IPS DF 6.9 (cell line): ENCODE measurements around the gene GPC2.
A peak's percentile ranks its signal among the peaks of the same experiment; 100 is the strongest.

Experiments
- DNase-seq: peaks from one replicate; pipeline ENCODE4 v3.0.0-alpha.2; 2013; ENCODE audit warnings: low read depth, low spot score
- H3K27ac ChIP-seq: one replicate; pipeline ENCODE4 v1.5.1; 2013; ENCODE audit warnings: low read length, control low read depth
- H3K27me3 ChIP-seq: 2 replicates; pipeline ENCODE4 v1.6.1; 2013; ENCODE audit warnings: mild to moderate bottlenecking, low read length; ENCODE audit not compliant: control insufficient read depth, insufficient read depth
- H3K36me3 ChIP-seq: 2 replicates; pipeline ENCODE4 v1.6.1; 2013; ENCODE audit warnings: low read length; ENCODE audit not compliant: control insufficient read depth, insufficient read depth
- H3K4me1 ChIP-seq: 2 replicates; pipeline ENCODE4 v1.6.1; 2013; ENCODE audit warnings: low read length; ENCODE audit not compliant: control insufficient read depth, insufficient read depth
- H3K4me3 ChIP-seq: 2 replicates; pipeline ENCODE4 v1.5.1; 2013; ENCODE audit warnings: mild to moderate bottlenecking, low read length
- H3K9me3 ChIP-seq: 2 replicates; pipeline ENCODE4 v1.6.1; 2013; ENCODE audit warnings: low read length, inconsistent platforms; ENCODE audit not compliant: control insufficient read depth, insufficient read depth
- WGBS: extraction: QIAGEN DNeasy Blood & Tissue Kit; methylation state at CpG from one replicate; pipeline ENCODE4 v1.1.7; 2013; ENCODE audit warnings: mixed read lengths, missing lambda C conversion rate; ENCODE audit not compliant: insufficient read length, insufficient coverage; 5-methylcytosine and 5-hydroxymethylcytosine counted together

GPC2 gene

DNA sequence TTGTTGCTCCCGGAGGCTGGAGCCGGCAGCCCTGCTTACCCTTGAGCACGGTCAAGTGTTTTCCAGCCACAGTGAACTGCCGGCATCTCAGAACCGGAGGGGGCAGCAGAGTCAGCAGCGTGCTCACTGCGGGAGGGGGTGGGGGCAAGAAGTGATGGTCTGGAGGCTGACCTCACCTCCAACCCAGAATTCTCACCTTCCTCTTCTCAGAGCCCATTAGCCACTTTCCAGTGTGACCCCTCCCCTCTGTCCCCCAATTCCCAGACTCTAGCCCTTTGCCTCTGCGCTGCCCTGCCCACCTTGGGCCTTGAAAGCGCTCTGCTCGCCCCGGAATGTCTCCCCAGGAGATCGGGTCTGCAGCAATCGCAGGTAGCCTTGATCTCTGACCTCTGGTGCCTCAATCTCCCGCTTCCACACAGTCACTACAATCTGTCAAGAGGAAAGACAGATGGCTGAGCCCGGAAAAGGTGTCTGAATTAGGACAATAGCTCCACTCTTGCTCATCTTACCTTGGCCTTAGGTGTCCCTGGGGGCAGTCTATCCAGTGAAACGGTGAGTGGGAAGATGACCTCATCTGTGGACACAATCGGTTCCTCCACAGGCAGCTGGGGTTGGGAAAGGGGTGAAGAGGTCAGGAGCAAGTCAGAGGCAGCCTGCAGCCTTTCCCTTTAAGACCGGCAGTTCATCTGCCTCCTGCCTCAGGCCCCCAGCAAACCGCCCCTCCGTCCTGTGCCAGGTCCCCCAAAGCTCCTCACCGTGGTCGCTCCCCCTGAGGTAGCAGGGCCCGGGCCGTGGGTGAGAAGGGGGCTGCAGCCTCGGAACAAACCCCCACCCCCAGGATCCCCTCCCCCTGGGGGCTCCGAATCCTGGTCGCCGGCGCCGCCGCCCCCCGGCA lies 19.6 kb downstream of the GPC2 start:
- WGBS, result no CpG with 5 or more reads among the region's 32 CpGs
- Histone ChIP-seq H3K27me3 (no peaks in the 10 kb centered on the region), H3K36me3 (peaks cover 27% of the 10 kb centered on the region), H3K9me3 (no peaks in the 10 kb centered on the region), H3K4me1 (no peaks in the 10 kb centered on the region; the same call in none of the 2 replicates), H3K27ac (no peak overlapping the region), H3K4me3 (peak overlapping the region; percentile 80; the same call in 1 of the 2 replicates)
- no peak for DNase-seq

DNA sequence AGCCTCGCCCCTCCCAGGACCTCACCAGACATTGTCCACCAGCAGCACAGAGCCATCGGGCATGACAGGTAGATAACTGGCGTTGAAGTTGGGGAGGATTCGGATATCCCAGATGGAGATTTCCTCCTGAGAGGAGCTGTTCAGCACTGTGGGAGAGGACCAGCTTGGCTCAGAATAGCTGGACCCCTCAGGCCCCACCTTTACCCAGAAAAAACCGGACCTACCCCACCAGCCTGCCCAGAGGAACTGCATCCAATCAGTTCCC lies 20.2 kb downstream of the GPC2 start:
- Histone ChIP-seq H3K27ac (no peak overlapping the region), H3K4me3 (no peak overlapping the region), H3K9me3 (no peaks in the 10 kb centered on the region), H3K4me1 (no peaks in the 10 kb centered on the region; the same call in none of the 2 replicates), H3K27me3 (no peaks in the 10 kb centered on the region), H3K36me3 (peaks cover 27% of the 10 kb centered on the region)
- no peak for DNase-seq
- no CpG with 5 or more reads among the region's 5 CpGs for WGBS

DNA sequence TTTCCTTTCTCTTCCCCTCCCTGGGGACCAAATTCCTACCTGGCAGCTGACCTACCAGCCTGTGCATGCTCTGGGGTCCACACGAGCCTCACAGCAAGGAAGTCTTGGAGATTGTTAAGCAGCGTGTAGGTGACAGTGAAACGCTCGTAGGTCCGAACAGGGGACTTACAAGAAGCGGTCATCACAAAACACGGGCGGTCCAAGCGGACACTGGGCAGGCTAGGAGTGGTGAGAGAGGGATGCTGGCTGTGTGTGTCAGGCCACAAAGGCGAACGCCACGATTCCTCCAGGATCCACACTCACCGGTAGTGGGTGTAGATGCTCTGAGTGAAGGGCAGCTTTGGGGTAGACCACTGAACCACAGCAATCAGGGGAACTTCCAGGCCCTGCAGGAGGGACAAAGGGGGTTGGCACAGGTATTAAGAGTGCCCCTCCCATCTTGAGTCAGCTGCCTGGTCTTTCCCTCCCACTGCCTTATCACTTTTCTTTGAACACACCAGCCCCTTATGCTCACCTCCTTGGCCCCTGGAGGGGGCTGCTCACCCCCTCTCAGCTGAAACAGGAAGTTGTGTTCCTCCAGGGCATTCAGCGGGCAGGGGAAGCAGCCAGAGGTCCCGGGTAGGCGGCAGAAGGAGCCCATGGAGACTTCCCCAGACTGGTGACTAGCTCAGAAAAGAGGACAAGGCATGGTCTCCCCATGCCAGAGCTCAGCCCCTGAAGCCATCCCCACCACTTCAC lies 20.7 kb downstream of the GPC2 start:
- H3K4me3 ChIP-seq, result no peak overlapping the region
- H3K9me3 ChIP-seq, result no peaks in the 10 kb centered on the region
- no peak overlapping the region for H3K27ac ChIP-seq
- WGBS, result no CpG with 5 or more reads among the region's 16 CpGs
- H3K4me1 ChIP-seq, result no peaks in the 10 kb centered on the region; the same call in none of the 2 replicates
- DNase-seq, result no peak
- no peaks in the 10 kb centered on the region for H3K27me3 ChIP-seq
- peaks cover 27% of the 10 kb centered on the region for H3K36me3 ChIP-seq

DNA sequence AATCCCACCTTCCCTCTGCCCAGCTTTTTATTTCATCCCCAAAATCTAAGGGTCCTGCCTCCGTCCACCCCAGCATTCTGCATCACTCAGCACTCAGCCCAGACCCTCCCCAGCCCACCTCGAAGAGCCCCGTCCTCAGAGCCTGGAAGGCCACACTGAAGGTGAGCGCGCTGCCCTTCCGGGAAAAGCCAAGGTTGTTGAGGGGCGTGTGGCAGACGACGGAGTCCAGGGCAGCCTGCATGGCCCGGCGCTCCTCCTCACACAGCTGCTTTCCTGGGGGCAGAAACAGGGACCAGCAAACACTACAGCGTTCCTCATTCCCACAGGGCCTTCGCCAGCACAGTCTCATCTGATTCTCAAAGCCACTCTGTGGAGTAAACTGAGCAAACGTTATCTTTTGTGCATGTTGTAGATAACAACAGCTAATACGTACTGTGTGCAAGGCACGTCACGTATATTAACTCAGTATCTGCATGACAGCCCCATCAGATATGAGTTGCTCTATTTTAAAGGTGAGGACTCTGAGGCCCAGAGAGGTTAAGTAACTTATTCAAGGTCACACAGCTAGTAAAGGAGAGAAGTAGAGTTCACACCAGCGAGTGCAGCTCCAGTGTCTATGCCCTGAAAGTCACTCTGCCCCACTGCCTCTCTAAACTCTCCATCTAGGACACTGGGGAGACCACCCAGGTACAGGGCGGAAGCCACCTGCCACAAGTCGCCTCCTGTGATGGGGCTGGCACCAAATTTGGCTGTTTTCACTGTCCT lies 21.4 kb downstream of the GPC2 start:
- no peak overlapping the region for H3K4me3 ChIP-seq
- no peak overlapping the region for H3K27ac ChIP-seq
- peaks cover 27% of the 10 kb centered on the region for H3K36me3 ChIP-seq
- no CpG with 5 or more reads among the region's 20 CpGs for WGBS
- no peak for DNase-seq
- H3K4me1 ChIP-seq, result no peaks in the 10 kb centered on the region; the same call in none of the 2 replicates
- no peaks in the 10 kb centered on the region for H3K27me3 ChIP-seq
- H3K9me3 ChIP-seq, result no peaks in the 10 kb centered on the region

DNA sequence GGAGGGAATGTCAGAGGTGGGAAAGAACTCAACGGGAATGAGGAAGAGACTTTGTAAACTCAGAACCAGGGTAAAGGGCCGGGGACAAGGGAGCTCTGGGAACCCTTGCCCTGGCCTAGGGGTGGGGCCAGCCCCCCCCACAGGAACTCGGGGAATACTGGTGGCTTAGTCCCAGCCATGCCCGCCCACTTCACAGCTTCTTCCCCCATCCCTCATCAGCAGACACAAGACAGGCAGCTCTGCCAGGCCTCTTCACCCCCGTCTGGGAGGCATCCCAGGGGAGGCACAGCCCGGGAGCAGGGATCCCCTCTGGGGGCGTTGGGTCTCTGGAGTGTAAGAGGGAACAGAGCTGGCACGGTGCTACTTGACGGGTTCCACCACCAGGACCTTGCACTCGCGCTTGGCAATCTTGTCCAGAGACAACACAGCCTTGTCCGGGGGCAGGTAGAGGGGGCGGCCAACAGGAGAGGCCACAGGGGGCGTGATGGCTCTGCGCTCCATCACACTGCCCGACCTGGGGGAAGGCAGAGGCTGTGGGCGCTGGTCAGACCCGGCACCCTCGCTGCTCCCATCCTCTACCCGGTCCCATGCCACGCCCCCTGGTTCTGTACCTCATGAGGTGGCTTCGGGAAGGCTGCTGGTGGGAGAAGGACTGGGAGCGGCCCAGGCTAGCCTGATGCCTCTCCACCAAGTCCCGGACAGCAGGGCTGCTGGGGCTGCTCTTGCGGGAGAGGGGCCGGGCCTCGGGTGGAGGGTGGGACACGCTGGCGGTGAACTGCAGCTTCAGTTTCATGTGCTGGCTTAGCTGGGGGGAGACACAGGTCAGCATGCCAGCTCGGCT lies 22.3 kb downstream of the GPC2 start:
- Histone ChIP-seq H3K9me3 (no peaks in the 10 kb centered on the region), H3K27ac (no peak overlapping the region), H3K4me3 (no peak overlapping the region), H3K4me1 (no peaks in the 10 kb centered on the region; the same call in none of the 2 replicates), H3K36me3 (peaks cover 27% of the 10 kb centered on the region), H3K27me3 (no peaks in the 10 kb centered on the region)
- no CpG with 5 or more reads among the region's 30 CpGs for WGBS
- DNase-seq, result no peak

DNA sequence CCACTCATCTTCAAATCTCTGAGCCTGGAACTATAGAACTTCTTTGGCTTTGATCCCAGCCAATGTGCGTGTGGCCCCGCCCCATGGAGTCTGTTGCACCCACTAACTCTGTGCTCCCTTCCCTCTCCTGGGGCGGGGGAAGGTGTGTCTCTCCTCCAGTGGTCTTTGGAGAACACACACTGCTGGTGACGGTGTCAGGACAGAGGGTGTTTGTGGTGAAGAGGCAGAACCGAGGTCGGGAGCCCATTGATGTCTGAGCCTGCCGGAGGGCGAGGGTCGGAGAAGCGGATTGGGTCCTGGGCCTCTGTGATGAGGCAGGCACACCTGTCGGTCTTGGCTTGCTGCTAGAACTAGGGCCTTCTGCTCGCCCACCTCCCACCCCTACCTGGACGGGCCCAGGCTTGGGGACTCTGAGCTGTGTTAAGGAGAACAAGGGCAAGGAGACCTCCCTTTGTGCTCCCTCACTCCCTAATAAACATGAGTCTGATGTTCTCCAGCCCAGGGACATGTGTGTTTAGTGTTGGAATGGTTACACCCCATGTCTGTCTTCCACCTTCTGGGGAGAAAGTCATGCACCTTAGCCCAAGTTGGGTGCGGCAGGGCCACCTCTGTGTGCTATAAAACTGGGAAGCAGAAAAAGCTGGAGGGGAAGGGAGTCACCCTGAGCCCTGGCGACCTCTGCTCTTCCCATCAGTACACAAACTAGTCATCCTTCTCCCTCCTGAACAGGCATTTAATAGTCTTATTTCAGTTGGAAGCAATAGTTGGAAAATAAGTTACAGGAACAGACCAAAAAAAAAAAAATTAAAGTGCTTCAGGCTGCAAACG lies 23.3 kb downstream of the GPC2 start:
- no peak for DNase-seq
- no CpG with 5 or more reads among the region's 16 CpGs for WGBS
- Histone ChIP-seq H3K4me3 (no peak overlapping the region), H3K36me3 (peaks cover 27% of the 10 kb centered on the region), H3K9me3 (no peaks in the 10 kb centered on the region), H3K27ac (no peak overlapping the region), H3K27me3 (no peaks in the 10 kb centered on the region), H3K4me1 (no peaks in the 10 kb centered on the region; the same call in none of the 2 replicates)

DNA sequence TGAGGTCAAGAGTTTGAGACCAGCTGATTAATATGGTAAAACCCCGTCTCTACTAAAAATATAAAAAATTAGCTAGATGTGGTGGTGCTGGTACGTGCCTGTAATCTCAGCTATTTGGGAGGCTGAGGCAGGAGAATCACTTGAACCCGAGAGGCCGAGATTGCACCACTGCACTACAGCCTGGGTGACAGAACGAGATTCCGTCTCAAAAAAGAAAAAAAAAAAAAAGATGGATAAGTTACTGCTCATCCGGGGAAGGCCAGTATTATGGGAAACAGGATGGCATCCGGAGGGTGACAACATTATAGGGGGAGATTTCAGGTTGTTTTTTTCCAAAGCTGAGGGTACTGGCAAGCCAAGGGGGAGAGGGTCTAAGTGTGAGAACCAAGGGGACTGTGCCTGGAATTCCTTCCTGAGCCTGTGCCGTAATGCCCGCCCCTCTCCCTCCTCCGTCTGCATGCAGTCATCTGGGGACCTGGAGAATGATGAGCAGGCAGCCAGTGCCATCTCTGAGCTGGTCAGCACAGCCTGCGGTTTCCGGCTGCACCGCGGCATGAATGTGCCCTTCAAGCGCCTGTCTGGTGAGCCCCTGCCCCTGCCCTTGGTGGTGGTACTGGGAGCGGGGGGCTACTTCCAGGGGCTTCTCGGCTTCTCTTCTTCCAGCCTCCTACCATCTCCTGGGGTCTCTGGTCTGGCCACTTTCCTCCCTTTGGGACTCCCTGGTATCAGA lies 24.1 kb downstream of the GPC2 start:
- Histone ChIP-seq H3K27me3 (no peaks in the 10 kb centered on the region), H3K9me3 (no peaks in the 10 kb centered on the region), H3K36me3 (peaks cover 27% of the 10 kb centered on the region), H3K4me3 (no peak overlapping the region), H3K4me1 (no peaks in the 10 kb centered on the region; the same call in none of the 2 replicates), H3K27ac (no peak overlapping the region)
- WGBS, result no CpG with 5 or more reads among the region's 18 CpGs
- no peak for DNase-seq

DNA sequence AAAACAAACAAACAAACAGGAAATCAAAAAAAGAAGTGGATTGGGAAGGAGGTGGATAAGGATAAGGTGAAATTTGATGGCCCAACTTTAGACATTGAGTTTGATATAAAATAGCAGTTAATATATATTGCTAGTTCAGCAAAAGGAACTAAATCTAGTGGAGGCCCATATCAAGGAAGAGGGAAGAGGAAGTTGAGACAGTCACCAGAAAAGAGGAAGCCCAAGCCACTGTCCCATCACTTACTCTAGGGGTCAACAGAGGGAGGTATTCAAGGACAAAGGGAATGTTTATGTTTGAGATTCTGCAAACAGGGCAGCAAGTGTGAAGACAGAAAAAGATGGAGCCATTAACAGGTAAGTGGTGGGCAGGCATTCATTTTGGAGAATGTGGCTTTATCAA lies 24.8 kb downstream of the GPC2 start:
- no peak for DNase-seq
- no peak overlapping the region for H3K4me3 ChIP-seq

More for the DNA sequence above, 24.8 kb downstream of the GPC2 start:
- no peak overlapping the region for H3K27ac ChIP-seq
- no peaks in the 10 kb centered on the region for H3K27me3 ChIP-seq
- H3K4me1 ChIP-seq, result no peaks in the 10 kb centered on the region; the same call in none of the 2 replicates
- H3K9me3 ChIP-seq, result no peaks in the 10 kb centered on the region
- H3K36me3 ChIP-seq, result peaks cover 27% of the 10 kb centered on the region
